IgD-negative memory B cell (primary cell): ENCODE data around the gene ID3. TPM values are rescaled to one million over a fixed set of nuclear protein-coding genes. Genes with fewer than 3 reads are reported as not detected.

Experiments used
- H3K27ac Mint-ChIP-seq, 3 donors: one replicate each; pipeline ENCODE4 v1.8.0; 2020 to 2022; ENCODE audit warnings: mild to moderate bottlenecking in 3 of 3, mixed read lengths in 3 of 3, moderate library complexity in 1 of 3
- H3K27me3 Mint-ChIP-seq: one replicate; pipeline ENCODE4 v1.8.0; 2021; ENCODE audit warnings: mixed read lengths
- H3K36me3 Mint-ChIP-seq: one replicate; pipeline ENCODE4 v1.8.0; 2020; ENCODE audit warnings: mild to moderate bottlenecking, mixed read lengths
- H3K4me1 Mint-ChIP-seq, 3 donors: one replicate each; pipeline ENCODE4 v1.8.0; 2020 to 2022; ENCODE audit warnings: mixed read lengths in 3 of 3, mild to moderate bottlenecking in 1 of 3
- H3K4me3 Mint-ChIP-seq, 4 donors: one replicate each; pipeline ENCODE4 v1.8.0; 2020 to 2022; ENCODE audit warnings: mild to moderate bottlenecking in 4 of 4, mixed read lengths in 4 of 4, moderate library complexity in 3 of 4
- H3K9me3 Mint-ChIP-seq, 3 donors: one replicate each; pipeline ENCODE4 v1.8.0; 2020 to 2021; ENCODE audit warnings: mixed read lengths in 3 of 3, mild to moderate bottlenecking in 1 of 3
- polyA plus RNA-seq: library from polyadenylated mRNA; unstranded; fragments of 300-500 nt; fragmentation: Illumina TruSeq; gene quantifications from one replicate; pipeline ENCODE4 v1.2.3, GENCODE V29; 2021

Gene ID3
- polyA plus RNA-seq, 1 donor from 2014 or later: 74.0 TPM

DNA sequence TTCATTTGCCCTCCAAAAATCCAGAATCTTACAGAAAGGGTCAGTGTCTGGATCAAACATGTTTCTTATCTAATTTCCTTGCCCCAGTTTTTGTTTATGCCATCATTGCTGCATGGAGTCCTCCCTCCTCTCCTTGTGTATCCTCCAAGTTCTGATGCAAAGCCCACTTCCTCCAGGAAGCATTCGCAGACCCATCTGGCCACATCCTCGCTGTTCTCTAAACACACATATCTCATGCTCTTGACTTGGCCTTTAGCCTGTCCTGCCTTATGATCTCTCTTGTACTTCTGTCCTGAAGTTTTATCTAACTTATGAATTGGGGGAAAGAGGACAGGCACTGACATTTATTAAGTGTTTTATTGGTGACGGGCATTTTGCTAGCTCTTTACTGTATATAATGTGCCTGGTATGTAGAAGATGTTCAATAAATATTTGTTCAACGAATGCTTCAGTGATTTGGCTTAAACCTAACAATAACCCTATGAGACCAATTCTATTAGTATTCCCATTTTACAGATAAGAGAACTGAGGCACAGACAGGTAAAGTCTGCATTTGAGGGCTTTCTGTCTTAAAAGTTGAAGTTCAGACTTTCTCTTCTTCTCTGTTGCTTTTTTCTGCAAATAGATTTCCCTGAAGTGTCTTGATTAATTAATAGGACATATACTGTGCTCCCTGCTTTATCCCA is 19.2 kb upstream of the ID3 start:
- peaks cover 2% of the 10 kb centered on the region for H3K36me3 Mint-ChIP-seq
- H3K4me3 Mint-ChIP-seq: peak overlapping the region; percentile 4 to 74 (median 12)
- peak overlapping the region in 2 of 3 donors; percentile 10 to 68 for H3K27ac Mint-ChIP-seq
- H3K4me1 Mint-ChIP-seq: peaks cover 41 to 61% (median 54%) of the 10 kb centered on the region in 3 donors
- no peaks in the 10 kb centered on the region for H3K27me3 Mint-ChIP-seq
- peaks cover 0 to 6% (median 2%) of the 10 kb centered on the region in 3 donors for H3K9me3 Mint-ChIP-seq

- Mint-ChIP-seq H3K9me3 (peaks cover 0 to 6% (median 2%) of the 10 kb centered on the region in 3 donors), H3K36me3 (peaks cover 2% of the 10 kb centered on the region), H3K27ac (peak overlapping the region; percentile 90 to 95 (median 91)), H3K4me3 (peak overlapping the region; percentile 73 to 93 (median 82)), H3K4me1 (peaks cover 41 to 61% (median 52%) of the 10 kb centered on the region in 3 donors), H3K27me3 (no peaks in the 10 kb centered on the region)
These were observed 18.0 kb upstream of the ID3 start for GRCh38 chr1:23577056-23578004.

DNA sequence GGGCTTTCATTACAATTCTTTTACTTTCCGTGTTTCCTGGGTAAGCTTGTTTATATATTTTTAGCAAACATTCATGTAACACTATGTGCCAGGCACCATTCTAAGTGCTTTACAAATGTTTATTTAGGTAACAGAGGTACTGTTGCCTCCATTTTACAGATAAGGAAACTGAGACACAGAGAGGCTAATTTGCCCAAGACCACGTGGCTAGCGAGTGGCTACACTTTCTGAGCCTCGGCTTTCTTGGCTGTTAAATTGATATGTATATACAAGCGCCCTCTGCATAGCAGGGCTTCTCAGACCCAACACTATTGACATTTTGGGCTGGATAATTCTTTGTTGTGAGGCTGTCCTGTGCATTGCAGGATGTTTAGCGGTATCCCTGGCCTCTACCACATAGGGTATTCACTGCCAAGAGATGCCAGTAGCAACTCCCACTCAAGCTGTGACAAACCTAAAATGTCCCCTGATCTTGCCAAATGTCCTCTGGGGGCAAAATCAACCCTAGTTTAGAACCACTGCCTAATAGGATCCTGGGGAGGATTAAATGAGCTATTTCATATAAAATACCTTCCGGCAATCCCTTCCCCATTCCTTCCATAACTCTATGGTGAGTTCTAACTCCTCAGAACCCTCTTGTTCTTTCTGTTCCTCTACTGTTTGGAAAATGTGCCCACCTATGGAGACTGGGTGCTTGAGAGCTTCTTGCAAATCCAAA is 17.2 kb upstream of the ID3 start:
- Mint-ChIP-seq H3K27me3 (no peaks in the 10 kb centered on the region), H3K36me3 (peaks cover 2% of the 10 kb centered on the region), H3K4me1 (peaks cover 41 to 62% (median 50%) of the 10 kb centered on the region in 3 donors), H3K4me3 (peak overlapping the region; percentile 73 to 93 (median 82)), H3K9me3 (peaks cover 0 to 6% (median 2%) of the 10 kb centered on the region in 3 donors), H3K27ac (peak overlapping the region; percentile 90 to 95 (median 91))

DNA sequence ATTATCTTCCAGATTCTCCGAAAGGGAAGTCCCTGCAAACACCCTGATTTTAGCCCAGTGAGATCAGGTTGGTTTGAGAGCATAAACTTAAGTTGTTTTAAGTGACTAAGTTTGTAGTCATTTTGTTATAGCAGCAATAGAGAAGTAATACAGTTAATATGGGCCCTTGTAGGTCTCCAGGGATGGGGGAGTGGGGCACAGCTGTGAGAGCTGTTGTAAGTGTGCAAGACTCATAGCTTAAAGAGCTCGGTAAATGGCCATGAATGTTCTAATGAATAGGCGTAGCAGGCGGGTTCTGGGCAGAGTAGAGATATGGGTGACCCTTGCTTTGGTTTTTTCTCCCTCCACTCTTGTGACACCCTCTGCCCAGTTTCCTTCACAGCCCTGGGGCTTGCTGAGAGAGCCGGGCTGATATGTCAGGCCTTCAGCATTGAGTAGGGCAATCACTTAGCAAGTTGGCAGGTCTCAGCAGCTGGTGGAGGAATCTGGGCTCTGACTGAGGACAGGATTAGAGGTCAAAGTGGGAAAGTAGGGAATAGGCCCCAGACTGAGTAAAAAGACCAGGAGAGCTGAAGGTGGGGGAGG is 16.0 kb upstream of the ID3 start:
- no peaks in the 10 kb centered on the region for H3K27me3 Mint-ChIP-seq
- H3K4me1 Mint-ChIP-seq: peaks cover 41 to 62% (median 48%) of the 10 kb centered on the region in 3 donors
- H3K36me3 Mint-ChIP-seq: peaks cover 2% of the 10 kb centered on the region
- peak overlapping the region; percentile 89 to 91 (median 90) for H3K27ac Mint-ChIP-seq
- peaks cover 0 to 6% (median 2%) of the 10 kb centered on the region in 3 donors for H3K9me3 Mint-ChIP-seq
- peak overlapping the region in 3 of 4 donors; percentile 62 to 90 (median 70) for H3K4me3 Mint-ChIP-seq

GRCh38 chr1:23574265-23574754 is 15.0 kb upstream of the ID3 start:
- peaks cover 41 to 61% (median 48%) of the 10 kb centered on the region in 3 donors for H3K4me1 Mint-ChIP-seq
- H3K4me3 Mint-ChIP-seq: peak overlapping the region; percentile 25 to 90 (median 66)
- H3K27me3 Mint-ChIP-seq: no peaks in the 10 kb centered on the region
- H3K36me3 Mint-ChIP-seq: peaks cover 2% of the 10 kb centered on the region
- peaks cover 0 to 6% (median 2%) of the 10 kb centered on the region in 3 donors for H3K9me3 Mint-ChIP-seq
- H3K27ac Mint-ChIP-seq: peak overlapping the region; percentile 88 to 91 (median 90)

DNA sequence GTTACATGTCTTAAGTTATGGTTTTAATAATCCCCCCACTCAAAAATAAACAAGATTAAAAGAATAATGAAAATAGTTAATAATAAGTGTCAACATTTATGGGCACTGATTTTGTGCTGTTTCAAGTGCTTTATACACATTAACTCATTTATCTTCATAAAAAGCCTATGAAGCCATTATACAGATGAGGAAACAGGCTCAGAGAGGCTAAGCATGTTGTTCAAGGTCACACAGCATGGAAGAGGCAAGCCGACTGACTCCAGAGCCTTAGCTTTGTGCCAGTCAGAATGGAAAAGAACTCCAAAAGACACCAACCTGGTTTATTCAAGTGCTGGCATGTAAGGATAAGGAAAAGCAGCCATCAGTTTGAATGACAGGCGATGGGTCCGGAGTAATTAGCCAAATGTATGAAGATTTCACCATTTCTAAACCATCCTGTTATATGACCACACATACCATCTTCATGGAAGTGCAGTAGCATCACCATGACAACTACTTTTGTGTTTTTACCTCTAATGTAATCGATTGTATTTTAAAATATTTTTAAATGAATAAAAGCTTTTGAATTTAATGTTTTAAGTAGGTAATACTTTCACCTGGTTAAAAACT is 14.4 kb upstream of the ID3 start:
- H3K9me3 Mint-ChIP-seq: peaks cover 0 to 6% (median 2%) of the 10 kb centered on the region in 3 donors
- H3K36me3 Mint-ChIP-seq: peaks cover 2% of the 10 kb centered on the region
- peaks cover 42 to 58% (median 47%) of the 10 kb centered on the region in 3 donors for H3K4me1 Mint-ChIP-seq
- H3K27ac Mint-ChIP-seq: peak overlapping the region; percentile 66 to 90 (median 88)
- H3K4me3 Mint-ChIP-seq: peak overlapping the region in 1 of 4 donors; percentile 90
- no peaks in the 10 kb centered on the region for H3K27me3 Mint-ChIP-seq

- no peak overlapping the region for H3K27ac Mint-ChIP-seq
- H3K9me3 Mint-ChIP-seq: peaks cover 0 to 6% (median 2%) of the 10 kb centered on the region in 3 donors
- peaks cover 4% of the 10 kb centered on the region for H3K27me3 Mint-ChIP-seq
- peaks cover 30 to 48% (median 44%) of the 10 kb centered on the region in 3 donors for H3K4me1 Mint-ChIP-seq
- peaks cover 2% of the 10 kb centered on the region for H3K36me3 Mint-ChIP-seq
- H3K4me3 Mint-ChIP-seq: peak overlapping the region in 1 of 4 donors; percentile 58
These were observed 12.2 kb upstream of the ID3 start for GRCh38 chr1:23571465-23571864.

GRCh38 chr1:23570001-23570691 is 10.8 kb upstream of the ID3 start:
- Mint-ChIP-seq H3K27me3 (peaks cover 4% of the 10 kb centered on the region), H3K27ac (peak overlapping the region in 1 of 3 donors; percentile 37)

GRCh38 chr1:23568608-23569383 is 9.5 kb upstream of the ID3 start:
- Mint-ChIP-seq H3K27me3 (peaks cover 4% of the 10 kb centered on the region), H3K27ac (peak overlapping the region; percentile 46 to 82 (median 75)), H3K4me3 (peak overlapping the region; percentile 84 to 97 (median 92)), H3K4me1 (peaks cover 16 to 31% (median 24%) of the 10 kb centered on the region in 3 donors), H3K9me3 (no peaks in the 10 kb centered on the region), H3K36me3 (no peaks in the 10 kb centered on the region)

More at GRCh38 chr1:23570001-23570691, 10.8 kb upstream of the ID3 start:
- Mint-ChIP-seq H3K36me3 (peaks cover 2% of the 10 kb centered on the region), H3K9me3 (peaks cover 0 to 5% (median 2%) of the 10 kb centered on the region in 3 donors), H3K4me3 (peak overlapping the region in 2 of 4 donors; percentile 78 to 88), H3K4me1 (peaks cover 26 to 41% (median 34%) of the 10 kb centered on the region in 3 donors)

DNA sequence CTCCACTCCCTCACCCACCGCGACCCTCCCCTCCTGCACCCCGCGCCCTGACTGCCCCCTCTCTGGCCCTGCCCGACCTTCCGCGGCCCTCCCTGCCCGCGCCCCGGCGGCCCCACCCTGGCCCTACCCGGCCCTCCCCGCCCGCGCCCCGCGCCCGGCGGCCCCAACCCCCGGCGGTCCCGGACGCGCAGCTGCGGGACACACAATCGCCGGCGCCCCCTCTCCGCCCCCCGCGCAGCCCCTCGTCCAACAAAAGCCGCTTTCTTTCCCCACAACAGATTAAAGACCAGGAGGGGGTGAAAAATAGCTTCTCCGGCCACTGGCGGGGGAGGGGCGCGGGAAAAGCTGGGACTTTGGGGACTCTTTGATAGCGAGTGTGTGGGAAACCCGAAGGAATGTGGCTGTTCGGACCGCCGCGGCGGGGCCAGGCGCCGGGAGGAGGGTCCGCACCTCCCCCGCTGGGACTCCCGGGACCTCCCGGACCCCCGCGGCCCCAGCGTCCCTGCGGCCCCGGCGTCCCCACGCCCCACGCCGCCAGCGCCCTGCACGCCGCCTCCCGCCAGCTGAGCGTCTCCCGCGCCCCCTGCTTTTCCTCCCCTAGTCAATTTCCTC is 8.8 kb upstream of the ID3 start:
- peak overlapping the region; percentile 84 to 97 (median 92) for H3K4me3 Mint-ChIP-seq
- H3K4me1 Mint-ChIP-seq: peaks cover 21 to 30% (median 23%) of the 10 kb centered on the region in 3 donors
- H3K27me3 Mint-ChIP-seq: peaks cover 4% of the 10 kb centered on the region
- no peaks in the 10 kb centered on the region for H3K9me3 Mint-ChIP-seq
- peak overlapping the region; percentile 46 to 95 (median 82) for H3K27ac Mint-ChIP-seq
- no peaks in the 10 kb centered on the region for H3K36me3 Mint-ChIP-seq

DNA sequence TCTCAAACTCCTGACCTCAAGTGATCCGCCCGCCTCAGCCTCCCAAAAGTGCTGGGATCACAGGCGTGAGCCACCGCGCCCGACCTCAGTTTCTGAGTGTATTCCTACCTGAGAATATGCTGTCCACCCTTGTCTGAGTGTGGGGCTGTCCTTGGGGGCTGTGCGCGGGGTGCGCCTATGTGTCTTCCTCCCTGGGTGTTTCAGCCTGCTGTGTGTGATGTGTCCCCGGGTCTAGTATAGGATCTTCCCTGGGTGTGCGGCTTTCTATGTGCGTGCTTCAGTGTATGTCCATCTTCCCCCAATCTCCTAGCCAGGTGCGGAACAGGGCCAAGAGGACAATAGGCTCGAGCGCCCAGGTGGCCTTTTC is 8.3 kb upstream of the ID3 start:
- no peaks in the 10 kb centered on the region for H3K36me3 Mint-ChIP-seq
- H3K9me3 Mint-ChIP-seq: no peaks in the 10 kb centered on the region
- peaks cover 4% of the 10 kb centered on the region for H3K27me3 Mint-ChIP-seq
- peak overlapping the region; percentile 53 to 95 (median 88) for H3K27ac Mint-ChIP-seq
- peaks cover 20 to 31% (median 24%) of the 10 kb centered on the region in 3 donors for H3K4me1 Mint-ChIP-seq
- peak overlapping the region; percentile 72 to 93 (median 88) for H3K4me3 Mint-ChIP-seq

- no peaks in the 10 kb centered on the region for H3K36me3 Mint-ChIP-seq
- H3K4me3 Mint-ChIP-seq: peak overlapping the region in 3 of 4 donors; percentile 38 to 93 (median 86)
- peaks cover 4% of the 10 kb centered on the region for H3K27me3 Mint-ChIP-seq
- H3K4me1 Mint-ChIP-seq: peaks cover 29 to 38% (median 34%) of the 10 kb centered on the region in 3 donors
- peak overlapping the region; percentile 88 to 89 (median 88) for H3K27ac Mint-ChIP-seq
- H3K9me3 Mint-ChIP-seq: no peaks in the 10 kb centered on the region
These were observed 7.0 kb upstream of the ID3 start for GRCh38 chr1:23566304-23566703.
